HG02840 (cell line): Measurements from ENCODE around the gene RNF213.
"Not testable (repeated sequence)": the region's sequence is repeated elsewhere in the genome, so short reads cannot be mapped to it uniquely, and the experiment has no call there.

Experiments used
- ATAC-seq: cut with Tn5 transposase; IDR thresholded peaks from one replicate; pipeline ENCODE4 v1.9.1; 2021; ENCODE audit warnings: mild to moderate bottlenecking, moderate library complexity, moderate number of reproducible peaks; ENCODE audit not compliant: unreplicated experiment, low FRiP score

RNF213 gene

DNA sequence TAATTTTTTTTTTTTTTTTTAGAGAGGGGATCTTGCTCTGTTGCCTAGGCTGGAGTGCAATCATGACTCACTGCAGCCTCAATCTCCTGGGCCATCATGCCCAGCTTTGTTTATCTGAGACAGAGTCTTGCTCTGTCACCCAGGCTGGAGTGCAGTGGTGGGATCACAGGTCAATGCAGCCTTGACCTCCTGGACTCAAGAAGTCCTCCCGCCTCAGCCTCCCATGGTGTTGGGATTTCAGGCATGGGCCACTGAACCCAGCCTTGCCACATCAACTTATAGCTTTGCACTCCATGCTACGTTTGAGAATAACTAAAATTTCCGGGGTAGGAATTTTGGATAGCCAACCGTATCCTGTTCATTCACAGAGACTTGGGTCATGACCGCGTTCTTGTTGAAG lies 30.6 kb downstream of the RNF213 start:
- ATAC-seq, result no peak

DNA sequence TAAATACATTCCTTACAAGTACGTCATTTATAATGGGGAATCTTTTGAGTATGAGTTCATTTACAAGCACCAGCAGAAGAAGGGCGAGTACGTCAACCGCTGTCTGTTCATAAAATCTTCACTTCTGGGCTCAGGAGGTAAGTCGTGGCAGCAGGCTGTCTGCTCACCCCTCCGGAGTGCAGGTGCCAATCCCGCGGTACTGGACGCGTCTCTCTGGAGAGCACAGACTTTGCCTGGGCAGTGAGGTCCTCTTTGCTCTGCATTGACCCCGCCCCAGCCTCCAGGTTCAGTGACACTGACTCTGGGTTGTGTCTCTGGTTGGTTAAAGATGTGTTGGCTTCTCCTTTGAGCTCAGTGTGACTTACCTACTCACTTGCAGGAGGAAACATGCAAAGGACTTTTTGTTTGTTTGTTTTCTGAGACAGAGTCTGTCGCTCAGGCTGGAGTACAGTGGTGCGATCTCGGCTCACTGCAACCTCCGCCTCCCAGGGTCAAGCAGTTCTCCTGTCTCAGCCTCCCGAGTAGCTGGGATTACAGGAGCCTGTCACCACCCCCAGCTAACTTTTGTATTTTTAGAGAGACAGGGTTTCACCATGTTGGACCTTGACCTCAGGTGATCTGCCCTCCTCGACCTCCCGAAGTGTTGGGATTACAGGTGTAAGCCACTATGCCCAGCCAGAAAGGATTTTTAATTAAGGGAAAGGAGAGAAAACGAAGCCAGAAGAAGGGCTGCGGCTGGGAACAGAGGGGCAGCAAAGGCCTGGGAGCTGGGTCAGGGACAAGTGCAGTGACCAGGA lies 31.2 kb downstream of the RNF213 start:
- no peak for ATAC-seq

DNA sequence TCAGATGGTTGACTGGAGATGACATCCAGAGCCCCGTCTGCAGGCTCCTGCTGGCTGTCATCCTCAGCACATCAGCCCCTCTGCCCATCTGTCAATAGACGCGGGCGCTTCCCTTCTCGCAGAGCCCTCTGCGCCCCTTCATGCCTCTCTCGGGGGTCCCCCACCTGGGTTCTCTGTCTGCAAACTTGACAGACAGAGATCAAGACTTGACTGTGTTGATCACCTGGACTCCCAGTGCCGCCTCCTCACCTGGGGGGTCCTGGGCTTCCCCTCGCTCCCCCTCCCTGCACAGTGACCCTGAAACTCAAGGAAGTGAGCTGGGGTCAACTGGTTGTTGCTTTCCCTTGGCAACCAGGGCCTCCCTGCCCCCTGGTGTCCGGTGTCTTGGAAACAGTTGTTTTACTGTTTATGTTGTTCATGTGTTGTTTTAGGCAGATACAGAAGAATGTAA lies 31.9 kb downstream of the RNF213 start:
- ATAC-seq, result no peak

DNA sequence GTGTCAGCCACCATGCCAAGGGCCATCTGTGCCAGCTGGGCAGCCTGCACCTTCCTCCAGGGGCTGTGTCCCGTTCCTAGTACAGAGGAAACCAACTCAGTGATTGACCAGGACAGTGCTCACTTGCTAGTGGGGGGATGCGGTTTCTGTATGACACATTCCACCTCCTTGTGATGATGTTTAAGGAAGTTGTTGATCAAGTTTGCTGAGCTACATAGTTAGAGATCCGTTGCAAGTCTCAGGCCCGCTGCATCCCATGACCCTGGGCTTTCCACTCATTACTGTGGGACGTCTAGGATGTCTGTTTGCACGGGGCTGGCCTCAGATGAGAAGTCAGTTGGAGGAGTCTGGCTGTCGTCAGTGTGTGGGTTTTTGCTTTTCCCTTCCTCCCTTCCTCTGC lies 33.6 kb downstream of the RNF213 start:
- no peak for ATAC-seq

DNA sequence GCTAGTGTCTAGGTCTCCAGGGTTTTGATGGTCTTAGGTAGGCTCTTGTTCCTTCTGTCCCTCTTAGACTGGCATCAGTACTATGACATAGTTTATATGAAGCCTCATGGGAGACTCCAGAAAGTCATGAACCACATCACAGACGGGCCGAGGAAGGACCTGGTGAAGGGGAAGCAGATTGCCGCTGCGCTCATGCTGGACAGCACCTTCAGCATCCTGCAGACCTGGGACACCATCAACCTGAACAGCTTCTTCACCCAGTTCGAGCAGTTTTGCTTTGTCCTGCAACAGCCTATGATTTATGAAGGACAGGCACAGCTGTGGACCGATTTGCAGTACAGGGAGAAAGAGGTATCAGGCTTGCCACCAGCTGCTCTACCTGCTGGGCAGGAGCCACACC lies 34.0 kb downstream of the RNF213 start:
- no peak for ATAC-seq

DNA sequence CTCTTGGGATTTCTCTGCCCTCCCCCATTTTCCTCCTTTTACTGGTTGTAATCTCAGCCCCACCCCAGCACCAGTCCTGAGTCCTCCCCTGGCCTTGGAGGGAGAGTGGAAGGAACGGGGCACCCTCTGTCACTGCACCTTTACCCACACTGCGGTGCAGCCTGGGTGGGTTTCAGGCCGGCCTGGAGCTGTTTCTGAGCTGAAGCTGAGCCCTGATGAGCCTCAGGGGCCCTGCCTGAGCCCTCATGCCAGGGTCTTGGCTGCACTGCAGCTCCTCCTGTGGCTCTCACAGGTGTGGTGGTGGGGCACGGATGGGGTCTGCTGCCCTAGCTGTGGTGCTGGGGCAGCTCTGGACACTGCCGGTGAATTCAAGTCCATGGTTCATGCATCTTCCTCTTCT lies 34.5 kb downstream of the RNF213 start:
- ATAC-seq, result no peak

DNA sequence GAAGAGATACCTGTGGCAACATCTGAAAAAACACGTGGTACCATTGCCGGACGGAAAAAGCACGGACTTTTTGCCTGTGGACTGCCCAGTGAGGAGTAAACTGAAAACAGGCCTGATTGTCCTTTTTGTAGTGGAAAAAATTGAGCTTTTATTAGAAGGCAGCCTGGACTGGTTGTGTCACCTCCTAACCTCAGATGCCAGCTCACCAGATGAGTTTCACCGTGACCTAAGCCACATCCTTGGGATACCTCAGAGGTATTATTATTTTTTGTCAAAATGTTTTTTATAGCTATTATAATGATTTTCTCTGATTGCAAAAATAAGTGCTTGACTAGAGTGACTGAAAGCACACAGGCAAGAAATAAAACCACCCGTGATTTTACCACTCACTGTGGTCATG lies 34.9 kb downstream of the RNF213 start:
- ATAC-seq, result no peak

DNA sequence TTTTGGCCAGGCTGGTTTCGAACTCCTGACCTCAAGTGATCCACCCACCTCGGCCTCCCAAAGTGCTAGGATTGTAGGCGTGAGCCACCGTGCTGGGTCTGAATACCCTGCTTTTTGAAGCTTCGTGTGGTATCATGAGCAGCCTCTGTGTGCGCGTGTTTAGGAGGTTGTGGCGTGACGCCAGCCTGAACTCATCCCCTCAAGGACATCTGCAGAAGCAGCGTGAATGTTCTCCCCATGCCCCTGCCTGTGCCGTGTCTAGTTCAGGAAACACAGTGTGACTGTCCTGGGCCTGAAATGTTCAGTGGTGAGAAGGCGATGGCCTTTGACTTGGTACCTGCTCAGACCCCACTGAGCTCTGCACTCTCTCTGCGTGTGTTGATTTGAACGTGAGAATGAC lies 35.6 kb downstream of the RNF213 start:
- no peak for ATAC-seq

DNA sequence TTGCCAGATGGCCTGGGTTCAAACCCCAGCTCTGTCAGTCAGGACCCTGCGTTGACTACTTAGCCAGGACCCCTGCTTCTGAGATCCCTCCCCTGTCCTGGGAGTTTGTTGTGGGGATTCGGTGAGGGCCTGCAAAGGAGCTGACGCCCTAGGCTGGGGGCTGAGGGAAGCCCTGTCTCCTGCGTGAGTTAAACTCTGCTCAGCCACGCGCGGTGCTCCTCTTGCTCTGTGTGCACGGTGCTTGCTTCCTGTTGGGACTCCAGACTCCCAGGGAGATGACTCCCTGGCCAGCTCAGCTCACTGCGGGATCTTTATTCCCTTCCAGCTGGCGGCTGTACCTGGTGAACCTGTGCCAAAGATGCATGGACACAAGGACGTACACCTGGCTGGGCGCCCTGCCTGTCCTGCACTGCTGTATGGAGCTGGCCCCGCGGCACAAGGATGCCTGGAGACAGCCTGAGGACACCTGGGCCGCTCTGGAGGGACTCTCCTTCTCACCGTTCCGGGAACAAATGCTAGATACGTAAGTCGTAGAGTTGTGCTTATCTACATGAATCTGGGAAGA lies 37.4 kb downstream of the RNF213 start:
- ATAC-seq, result no peak

DNA sequence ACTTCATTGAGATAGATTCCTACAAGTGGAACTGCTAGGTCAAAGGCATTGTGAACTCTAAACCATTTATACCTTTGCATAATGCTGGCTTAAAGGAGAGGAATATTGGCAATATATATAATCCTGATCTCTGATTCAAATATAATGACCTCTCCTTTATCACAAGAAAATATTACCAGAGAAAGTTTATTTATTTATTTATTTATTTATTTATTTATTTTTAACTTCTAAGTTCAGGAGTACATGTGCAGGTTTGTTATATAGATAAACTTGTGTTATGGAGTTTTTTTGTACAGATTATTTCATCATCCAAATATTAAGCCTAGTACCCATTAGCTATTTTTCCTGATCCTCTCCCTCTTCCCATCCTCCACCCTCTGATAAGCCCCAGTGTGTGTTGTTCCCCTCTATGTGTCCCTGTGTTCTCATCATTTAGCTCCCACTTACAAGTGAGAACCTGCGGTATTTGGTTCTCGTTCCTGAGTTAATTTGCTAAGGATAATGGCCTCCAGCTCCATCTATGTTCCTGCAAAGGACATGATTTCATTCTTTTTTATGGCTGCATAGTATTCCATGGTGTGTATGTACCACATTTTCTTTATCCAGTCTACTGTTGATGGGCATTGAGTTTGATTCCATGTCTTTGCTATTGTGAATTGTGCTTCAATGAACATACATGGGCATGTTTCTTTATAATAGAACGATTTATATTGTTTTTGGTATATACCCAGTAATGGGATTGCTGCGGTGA lies 38.9 kb downstream of the RNF213 start:
- not testable (repeated sequence) for ATAC-seq

DNA sequence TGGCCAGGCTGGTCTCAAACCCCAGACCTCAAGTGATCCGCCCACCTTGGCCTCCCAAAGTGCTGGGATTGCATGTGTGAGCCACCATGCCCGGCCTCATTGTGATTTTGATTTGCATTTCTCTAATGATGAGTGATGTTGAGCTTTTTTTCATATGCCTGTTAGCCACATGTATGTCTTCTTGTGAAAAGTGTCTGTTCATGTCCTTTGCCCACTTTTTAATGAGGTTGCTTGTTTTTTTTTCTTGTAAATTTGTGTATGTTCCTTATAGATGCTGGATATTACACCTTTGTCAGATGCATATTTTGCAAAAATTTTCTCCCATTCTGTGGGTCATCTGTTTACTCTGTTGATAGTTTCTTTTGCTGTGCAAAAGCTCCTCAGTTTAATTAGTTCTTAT lies 40.1 kb downstream of the RNF213 start:
- not testable (repeated sequence) for ATAC-seq

DNA sequence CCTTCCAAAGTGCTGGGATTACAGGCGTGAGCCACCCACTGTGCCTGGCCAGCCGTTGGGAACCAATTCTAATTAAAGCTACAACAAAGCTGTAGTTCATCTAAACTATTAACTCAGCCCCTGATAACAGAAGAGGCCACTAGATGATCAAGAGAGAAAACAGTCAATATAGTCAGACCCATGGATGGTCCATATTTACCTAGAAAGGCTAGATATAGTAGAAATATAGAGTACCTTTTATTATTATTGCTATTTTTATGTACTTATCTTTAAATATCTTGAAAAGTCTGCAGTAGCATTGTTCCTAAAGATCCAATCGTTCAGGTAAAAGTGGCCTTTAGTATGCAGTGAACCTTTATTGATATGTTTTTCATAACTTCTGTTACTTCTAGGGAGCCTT lies 43.2 kb downstream of the RNF213 start:
- no peak for ATAC-seq

DNA sequence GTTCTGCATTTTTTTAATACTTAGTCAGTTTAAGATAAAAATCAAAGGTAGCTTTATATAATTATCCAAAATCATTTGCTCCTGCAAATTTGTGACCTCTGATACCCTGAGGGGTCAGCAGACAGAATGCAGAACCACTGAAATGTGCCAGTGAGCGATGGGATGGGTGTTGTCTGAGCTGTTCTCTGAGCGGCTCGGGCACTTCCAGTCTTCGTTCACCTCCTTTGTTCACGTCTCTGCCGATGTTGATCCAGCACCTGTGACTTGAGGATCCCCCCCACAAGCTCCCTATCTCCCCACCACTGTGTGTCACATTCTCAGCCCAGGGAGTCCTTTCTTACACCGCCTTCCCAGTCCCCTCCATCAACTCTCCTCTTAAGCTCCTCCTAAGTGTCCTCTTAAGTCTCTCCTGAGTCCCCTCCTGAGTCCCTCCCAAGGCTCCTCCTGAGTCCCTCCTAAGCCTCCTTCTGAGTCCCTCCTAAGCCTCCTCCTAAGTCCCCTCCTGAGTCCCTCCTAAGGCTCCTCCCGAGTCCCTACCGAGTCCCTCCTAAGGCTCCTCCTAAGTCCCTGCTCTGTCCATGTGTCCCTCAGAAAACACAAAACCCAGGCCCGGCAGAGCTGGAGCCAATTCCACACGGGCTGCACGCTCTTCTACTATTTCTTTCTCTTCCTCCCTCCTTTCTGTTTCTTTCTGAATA lies 47.5 kb downstream of the RNF213 start:
- ATAC-seq, result no peak

DNA sequence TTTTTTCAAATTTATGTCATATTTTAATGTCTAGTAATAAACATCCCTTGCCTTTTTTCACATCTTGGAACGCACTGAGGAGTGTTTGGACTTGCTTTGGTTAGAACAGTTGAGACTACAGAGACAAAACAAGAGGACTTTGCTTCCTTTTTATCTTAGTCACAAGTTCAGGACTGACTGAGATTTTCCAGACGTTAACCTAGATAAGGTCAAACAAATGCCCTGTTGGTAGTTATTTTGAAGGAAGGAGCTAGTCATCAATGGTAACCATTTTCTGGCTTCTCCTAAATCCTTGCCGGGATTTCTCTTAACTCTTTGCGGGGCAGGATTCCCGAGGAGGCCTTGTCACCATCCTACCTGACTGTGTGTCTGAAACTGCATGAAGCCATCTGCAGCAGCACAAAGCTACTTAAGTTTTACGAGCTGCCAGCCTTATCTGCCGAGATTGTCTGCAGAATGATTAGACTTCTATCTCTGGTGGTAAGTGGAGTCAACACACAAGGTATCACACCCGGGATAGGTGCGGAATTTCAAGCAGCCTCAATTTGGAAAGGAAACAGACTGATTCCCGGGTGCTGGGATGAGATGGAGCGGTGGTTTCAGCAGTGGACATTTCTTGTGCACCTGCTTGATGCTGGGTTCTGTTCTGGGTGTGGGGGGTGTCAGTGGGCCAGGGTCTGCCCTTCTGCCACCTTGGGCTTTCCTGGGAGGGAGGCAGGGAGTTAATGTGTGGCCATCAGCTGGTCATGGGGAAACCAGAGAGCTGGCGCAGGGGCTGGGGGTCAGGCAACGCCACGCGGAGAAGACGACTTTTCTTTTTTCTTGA lies 48.3 kb downstream of the RNF213 start:
- no peak for ATAC-seq

DNA sequence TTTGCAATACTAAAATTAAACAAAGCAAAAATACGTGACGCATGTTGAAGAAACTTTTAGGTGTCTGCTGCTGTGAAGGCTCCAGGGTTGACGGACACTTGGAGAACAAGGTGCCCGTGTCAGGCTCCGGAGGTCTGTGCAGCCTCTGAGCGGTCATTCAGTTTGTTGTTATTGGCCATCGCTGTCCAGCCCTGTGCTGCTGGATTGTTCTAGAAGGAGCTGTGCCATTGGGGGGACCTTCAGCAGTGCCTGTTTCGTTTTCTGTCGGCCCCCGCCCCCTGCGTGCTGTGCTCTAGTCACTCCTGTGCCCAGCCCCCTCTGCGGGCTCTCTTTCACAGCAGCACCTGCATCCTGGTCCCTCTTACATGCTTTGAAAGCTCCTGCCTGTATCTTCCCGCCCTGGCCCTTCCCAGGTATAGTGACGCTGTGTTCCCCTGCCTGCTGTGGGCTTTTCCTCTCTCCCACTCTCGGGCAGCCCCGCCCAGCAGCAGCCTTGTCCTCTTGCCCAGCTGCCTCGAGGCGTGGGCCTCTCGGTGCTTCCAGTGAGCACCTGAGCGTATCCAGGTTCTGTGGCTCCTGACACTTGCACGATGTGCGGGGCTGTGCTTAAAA lies 50.7 kb downstream of the RNF213 start:
- ATAC-seq, result no peak

DNA sequence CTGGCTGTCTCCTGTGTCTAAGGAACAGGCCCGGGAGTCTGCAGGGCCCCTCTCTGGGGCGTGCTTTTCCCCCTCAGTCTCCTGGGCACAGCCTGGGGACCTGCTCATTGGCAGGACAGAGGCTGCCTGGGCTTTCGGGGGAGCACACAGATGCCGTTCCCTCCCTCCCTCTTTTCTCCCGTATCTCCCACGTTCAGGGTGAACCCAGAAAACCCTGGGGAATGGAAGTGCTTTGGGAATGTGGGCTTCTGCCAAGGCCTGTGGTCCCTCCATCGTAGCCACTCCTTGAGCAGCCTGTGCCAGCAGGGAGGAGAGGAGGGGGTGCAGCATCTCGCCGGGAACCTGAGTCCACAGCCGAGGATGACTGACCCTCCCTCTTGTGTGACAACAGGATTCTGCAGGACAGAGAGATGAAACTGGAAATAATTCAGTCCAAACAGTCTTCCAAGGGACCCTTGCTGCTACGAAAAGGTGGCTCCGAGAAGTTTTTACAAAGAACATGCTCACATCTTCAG lies 52.0 kb downstream of the RNF213 start:
- ATAC-seq, result no peak

DNA sequence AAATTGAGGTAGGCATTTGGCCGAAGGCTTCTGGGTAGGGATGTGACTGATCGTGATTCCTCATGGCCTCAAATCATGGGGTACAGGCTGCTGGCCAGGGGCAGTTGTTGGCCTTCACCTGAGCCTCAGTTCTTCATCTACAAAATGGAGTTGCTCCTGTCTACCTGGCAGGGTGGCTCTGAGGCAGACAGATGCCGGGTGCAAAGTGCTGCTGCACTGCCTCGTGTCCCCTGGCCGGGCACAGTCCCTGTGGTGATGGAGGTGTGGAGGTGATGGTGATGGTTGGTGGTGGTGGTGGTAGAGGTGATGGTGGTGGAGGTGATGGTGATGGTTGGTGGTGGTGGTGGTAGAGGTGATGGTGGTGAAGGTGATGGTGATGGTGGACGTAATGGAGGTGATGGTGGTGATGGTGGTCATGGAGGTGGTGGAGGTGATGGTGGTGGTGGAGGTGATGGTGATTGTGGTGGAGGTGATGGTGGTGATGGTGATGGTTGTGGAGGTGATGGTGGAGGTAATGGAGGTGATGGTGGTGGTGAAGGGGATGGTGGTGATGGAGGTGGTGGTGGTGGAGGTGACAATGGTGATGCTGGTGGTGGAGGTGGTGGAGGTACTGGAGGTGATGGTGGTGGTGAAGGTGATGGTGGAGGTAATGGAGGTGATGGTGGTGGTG lies 52.6 kb downstream of the RNF213 start:
- no peak for ATAC-seq

DNA sequence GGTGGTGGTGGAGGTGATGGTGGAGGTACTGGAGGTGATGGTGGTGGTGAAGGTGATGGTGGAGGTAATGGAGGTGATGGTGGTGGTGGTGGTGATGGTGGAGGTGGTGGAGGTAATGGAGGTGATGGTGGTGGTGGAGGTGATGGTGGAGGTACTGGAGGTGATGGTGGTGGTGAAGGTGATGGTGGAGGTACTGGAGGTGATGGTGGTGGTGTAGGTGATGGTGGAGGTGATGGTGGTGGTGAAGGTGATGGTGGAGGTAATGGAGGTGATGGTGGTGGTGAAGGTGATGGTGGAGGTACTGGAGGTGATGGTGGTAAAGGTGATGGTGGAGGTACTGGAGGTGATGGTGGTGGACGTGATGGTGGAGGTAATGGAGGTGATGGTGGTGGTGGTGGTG lies 53.3 kb downstream of the RNF213 start:
- not testable (repeated sequence) for ATAC-seq
